T-cell (primary cell): ENCODE measurements around the gene KCNJ6. TPM values are rescaled to one million over a fixed set of nuclear protein-coding genes. Genes with fewer than 3 reads are reported as not detected.

Experiments
- ATAC-seq, 4 experiments: fragments of 200-7000 bp in 3 of 4; fragments of 150-1000 bp in 1 of 4; cut with Tn5 transposase; replicated peaks in 1 of 4; 1 replicate in 3 of 4; 2 replicates in 1 of 4; pipeline ENCODE4 v1.10.0; 2021; ENCODE audit warnings: moderate library complexity in 3 of 4, mild to moderate bottlenecking in 2 of 4, moderate number of reproducible peaks in 1 of 4
- CTCF ChIA-PET, 2 donors: fragments of 300-600 bp; sonication (Branson Sonifier 250); formaldehyde crosslinking; loops; one replicate each; lab custom pipeline; 2022; ENCODE audit warnings: antibody characterized with exemption in 2 of 2; lab: Charles Lee
- POLR2A ChIA-PET, 2 donors: fragments of 300-600 bp; sonication (Branson Sonifier 250); formaldehyde crosslinking; loops; one replicate each; lab custom pipeline; 2022; ENCODE audit warnings: antibody characterized with exemption in 2 of 2; lab: Charles Lee
- DNase-seq, 35 experiments: peaks; one replicate each; pipeline versions ENCODE4 v3.0.0 to v3.0.0-alpha.2; 2013 to 2023
- H3K27ac ChIP-seq: one replicate; pipeline ENCODE4 v1.5.1; 2013; ENCODE audit warnings: low read length
- H3K27me3 ChIP-seq, 2 experiments: replicated peaks in 1 of 2; 1 replicate in 1 of 2; 2 replicates in 1 of 2; pipeline versions ENCODE4 v1.6.1 to v1.7.0; 2013; ENCODE audit warnings: low read length in 1 of 2, mixed read lengths in 1 of 2; ENCODE audit not compliant: control insufficient read depth in 2 of 2, insufficient read depth in 2 of 2; ENCODE audit errors: extremely low read depth in 1 of 2
- H3K36me3 ChIP-seq, 2 donors: 1 replicate in 1 of 2; 2 replicates in 1 of 2; pipeline versions ENCODE4 v1.6.1 to v1.7.0; 2013; ENCODE audit warnings: low read length in 1 of 2; ENCODE audit not compliant: control insufficient read depth in 2 of 2, insufficient read depth in 1 of 2; ENCODE audit errors: extremely low read depth in 1 of 2
- H3K4me1 ChIP-seq, 2 experiments: 1 replicate in 1 of 2; 2 replicates in 1 of 2; pipeline versions ENCODE4 v1.6.1 to v1.7.0; 2013; ENCODE audit warnings: low read length in 2 of 2, mixed read lengths in 1 of 2; ENCODE audit not compliant: insufficient read depth in 2 of 2, control insufficient read depth in 1 of 2; ENCODE audit errors: extremely low read depth in 1 of 2
- H3K4me3 ChIP-seq, 2 donors: 1 replicate in 1 of 2; 2 replicates in 1 of 2; pipeline versions ENCODE4 v1.5.1 to v1.7.0; 2013; ENCODE audit warnings: mild to moderate bottlenecking in 2 of 2, low read length in 1 of 2, moderate library complexity in 1 of 2; ENCODE audit not compliant: control insufficient read depth in 1 of 2; ENCODE audit errors: extremely low read depth in 1 of 2
- H3K9me3 ChIP-seq: 2 replicates; pipeline ENCODE4 v1.7.0; 2013
- H3K27ac Mint-ChIP-seq, 2 donors: one replicate each; pipeline ENCODE4 v1.8.0; 2020 to 2021; ENCODE audit warnings: mild to moderate bottlenecking in 2 of 2, mixed read lengths in 2 of 2
- H3K27me3 Mint-ChIP-seq, 2 donors: one replicate each; pipeline ENCODE4 v1.8.0; 2021 to 2022; ENCODE audit warnings: mixed read lengths in 2 of 2
- H3K36me3 Mint-ChIP-seq: one replicate; pipeline ENCODE4 v1.8.0; 2021; ENCODE audit warnings: mixed read lengths
- H3K4me1 Mint-ChIP-seq, 3 donors: one replicate each; pipeline ENCODE4 v1.8.0; 2020 to 2022; ENCODE audit warnings: mixed read lengths in 3 of 3, mild to moderate bottlenecking in 1 of 3
- H3K4me3 Mint-ChIP-seq, 3 donors: one replicate each; pipeline ENCODE4 v1.8.0; 2020 to 2022; ENCODE audit warnings: mild to moderate bottlenecking in 3 of 3, mixed read lengths in 3 of 3, moderate library complexity in 3 of 3
- H3K9me3 Mint-ChIP-seq, 3 donors: one replicate each; pipeline ENCODE4 v1.8.0; 2020 to 2022; ENCODE audit warnings: mixed read lengths in 3 of 3
- WGBS: methylation state at CpG from one replicate; pipeline ENCODE4 v1.1.5; 2013; ENCODE audit warnings: missing lambda C conversion rate; ENCODE audit not compliant: insufficient coverage; 5-methylcytosine and 5-hydroxymethylcytosine counted together
- total RNA-seq, 35 experiments: library from RNA in 6 of 35; stranded (reverse) in 6 of 35; fragments of 120-200 nt in 1 of 35; gene quantifications; one replicate each; pipeline versions ENCODE4 v1.2.1 to v1.2.4 and lab custom pipeline; 2013 to 2026

Gene KCNJ6
- total RNA-seq, 5 donors from 2014 or later (not counting 1 experiment from before 2014, with no cell fraction given), result not detected

- Histone ChIP-seq H3K27ac (no peak overlapping the region), H3K36me3 (no peaks in the 10 kb centered on the region), H3K4me3 (no peak overlapping the region), H3K27me3 (peaks cover 0 to 7% of the 10 kb centered on the region in 2 experiments), H3K9me3 (no peaks in the 10 kb centered on the region), H3K4me1 (no peaks in the 10 kb centered on the region)
- POLR2A ChIA-PET, result no interaction called here
- H3K36me3 Mint-ChIP-seq, result no peaks in the 10 kb centered on the region
- no peak overlapping the region for H3K4me3 Mint-ChIP-seq
- H3K27ac Mint-ChIP-seq, result no peak overlapping the region
- H3K27me3 Mint-ChIP-seq, result peaks cover 0 to 6% of the 10 kb centered on the region in 2 donors
- ATAC-seq, result no peak
- CTCF ChIA-PET, result no interaction called here
- DNase-seq, result no peak
- no peaks in the 10 kb centered on the region for H3K4me1 Mint-ChIP-seq
- WGBS, result 0% methylated on average over 1 of the region's 2 CpGs
- peaks cover 0 to 14% (median 8%) of the 10 kb centered on the region in 3 donors for H3K9me3 Mint-ChIP-seq
These were observed 24.4 kb upstream of the KCNJ6 start for GRCh38 chr21:37940691-37941090.

- H3K9me3 Mint-ChIP-seq, result peaks cover 0 to 14% (median 8%) of the 10 kb centered on the region in 3 donors
- no peaks in the 10 kb centered on the region for H3K36me3 Mint-ChIP-seq
- no peak for DNase-seq
- Histone ChIP-seq H3K27ac (no peak overlapping the region), H3K4me1 (no peaks in the 10 kb centered on the region), H3K4me3 (no peak overlapping the region), H3K36me3 (no peaks in the 10 kb centered on the region), H3K9me3 (no peaks in the 10 kb centered on the region), H3K27me3 (peaks cover 0 to 4% of the 10 kb centered on the region in 2 experiments)
- H3K27me3 Mint-ChIP-seq, result peaks cover 3 to 11% of the 10 kb centered on the region in 2 donors
- POLR2A ChIA-PET, result no interaction called here
- WGBS, result no CpG with 5 or more reads among the region's 4 CpGs
- H3K27ac Mint-ChIP-seq, result no peak overlapping the region
- ATAC-seq, result no peak
- H3K4me3 Mint-ChIP-seq, result no peak overlapping the region
- CTCF ChIA-PET, result no interaction called here
- H3K4me1 Mint-ChIP-seq, result no peaks in the 10 kb centered on the region
These were observed 23.6 kb upstream of the KCNJ6 start for GRCh38 chr21:37939838-37940237.

GRCh38 chr21:37939251-37939650 lies 23.0 kb upstream of the KCNJ6 start:
- CTCF ChIA-PET, result no interaction called here
- ATAC-seq, result no peak

GRCh38 chr21:37937668-37938067 lies 21.4 kb upstream of the KCNJ6 start:
- H3K9me3 ChIP-seq, result no peaks in the 10 kb centered on the region
- ChIA-PET POLR2A (no interaction called here), CTCF (interaction anchor here in 1 of 2 donors (0.7 kb wide), 1 partner anchor 82 kb away, joined by 7 read pairs; no protein-coding TSS in a partner anchor)
- no peaks in the 10 kb centered on the region for H3K36me3 Mint-ChIP-seq
- no peaks in the 10 kb centered on the region for H3K4me1 Mint-ChIP-seq
- peaks cover 0 to 23% (median 14%) of the 10 kb centered on the region in 3 donors for H3K9me3 Mint-ChIP-seq
- WGBS, result 78% methylated on average over 4 of the region's 9 CpGs
- H3K4me3 ChIP-seq, result no peak overlapping the region
- DNase-seq, result no peak
- no peak for ATAC-seq
- H3K4me3 Mint-ChIP-seq, result no peak overlapping the region
- H3K36me3 ChIP-seq, result no peaks in the 10 kb centered on the region
- no peak overlapping the region for H3K27ac Mint-ChIP-seq
- H3K27me3 Mint-ChIP-seq, result peaks cover 3 to 15% of the 10 kb centered on the region in 2 donors
- no peak overlapping the region for H3K27ac ChIP-seq
- no peaks in the 10 kb centered on the region for H3K4me1 ChIP-seq
- H3K27me3 ChIP-seq, result peaks cover 0 to 3% of the 10 kb centered on the region in 2 experiments

More at GRCh38 chr21:37939251-37939650, 23.0 kb upstream of the KCNJ6 start:
- Mint-ChIP-seq H3K4me1 (no peaks in the 10 kb centered on the region), H3K27me3 (peaks cover 3 to 15% of the 10 kb centered on the region in 2 donors), H3K27ac (no peak overlapping the region), H3K4me3 (no peak overlapping the region), H3K9me3 (peaks cover 0 to 14% (median 8%) of the 10 kb centered on the region in 3 donors), H3K36me3 (no peaks in the 10 kb centered on the region)
- Histone ChIP-seq H3K27ac (no peak overlapping the region), H3K4me3 (no peak overlapping the region), H3K27me3 (peaks cover 0 to 3% of the 10 kb centered on the region in 2 experiments), H3K4me1 (no peaks in the 10 kb centered on the region), H3K9me3 (no peaks in the 10 kb centered on the region), H3K36me3 (no peaks in the 10 kb centered on the region)
- POLR2A ChIA-PET, result no interaction called here
- no peak for DNase-seq
- WGBS, result 100% methylated on average over 1 of the region's 4 CpGs

GRCh38 chr21:37936010-37936785 lies 19.9 kb upstream of the KCNJ6 start:
- Mint-ChIP-seq H3K36me3 (no peaks in the 10 kb centered on the region), H3K4me3 (no peak overlapping the region), H3K9me3 (peaks cover 0 to 26% (median 14%) of the 10 kb centered on the region in 3 donors), H3K27me3 (peaks cover 3 to 15% of the 10 kb centered on the region in 2 donors), H3K4me1 (no peaks in the 10 kb centered on the region), H3K27ac (no peak overlapping the region)
- ChIA-PET POLR2A (no interaction called here), CTCF (no interaction called here)
- Histone ChIP-seq H3K27ac (no peak overlapping the region), H3K4me3 (no peak overlapping the region), H3K4me1 (no peaks in the 10 kb centered on the region), H3K27me3 (peaks cover 0 to 3% of the 10 kb centered on the region in 2 experiments), H3K9me3 (no peaks in the 10 kb centered on the region), H3K36me3 (no peaks in the 10 kb centered on the region)
- ATAC-seq (no peak), DNase-seq (no peak)
- no CpG with 5 or more reads among the region's 4 CpGs for WGBS

- no peaks in the 10 kb centered on the region for H3K36me3 ChIP-seq
- Mint-ChIP-seq H3K4me1 (no peaks in the 10 kb centered on the region), H3K9me3 (peaks cover 0 to 12% (median 5%) of the 10 kb centered on the region in 3 donors), H3K27ac (no peak overlapping the region), H3K27me3 (peaks cover 3 to 22% of the 10 kb centered on the region in 2 donors), H3K36me3 (no peaks in the 10 kb centered on the region), H3K4me3 (no peak overlapping the region)
- no peaks in the 10 kb centered on the region for H3K4me1 ChIP-seq
- ChIA-PET POLR2A (no interaction called here), CTCF (no interaction called here)
- DNase-seq (no peak), ATAC-seq (no peak)
- no peaks in the 10 kb centered on the region for H3K9me3 ChIP-seq
- H3K4me3 ChIP-seq, result no peak overlapping the region
- no peak overlapping the region for H3K27ac ChIP-seq
- WGBS, result no CpG with 5 or more reads among the region's 2 CpGs
- H3K27me3 ChIP-seq, result peaks cover 0 to 3% of the 10 kb centered on the region in 2 experiments
These were observed 16.7 kb upstream of the KCNJ6 start for GRCh38 chr21:37932936-37933335.
